GM21576 (cell line): ENCODE results near the gene CNNM2.

Experiments
- ATAC-seq: cut with Tn5 transposase; IDR thresholded peaks from one replicate; pipeline ENCODE4 v1.9.1; 2021; ENCODE audit warnings: mild to moderate bottlenecking, moderate library complexity; ENCODE audit not compliant: unreplicated experiment

Gene CNNM2

GRCh38 chr10:103100620-103101019, 182.5 kb downstream of the CNNM2 start:
- no peak for ATAC-seq

- no peak for ATAC-seq
Observed at GRCh38 chr10:103102195-103102594, 184.1 kb downstream of the CNNM2 start.

GRCh38 chr10:103103989-103104388, 185.9 kb downstream of the CNNM2 start:
- ATAC-seq: no peak

- no peak for ATAC-seq
Observed at GRCh38 chr10:103104721-103105120, 186.6 kb downstream of the CNNM2 start.

GRCh38 chr10:103105462-103105861, 187.4 kb downstream of the CNNM2 start:
- no peak for ATAC-seq

GRCh38 chr10:103106539-103106938, 188.4 kb downstream of the CNNM2 start:
- no peak for ATAC-seq

- no peak for ATAC-seq
Observed at GRCh38 chr10:103109821-103110220, 191.7 kb downstream of the CNNM2 start.

- ATAC-seq: no peak
Observed at GRCh38 chr10:103110407-103110806, 192.3 kb downstream of the CNNM2 start.

GRCh38 chr10:103111031-103111917, 193.2 kb downstream of the CNNM2 start:
- peak; percentile 65 for ATAC-seq

GRCh38 chr10:103111918-103112877, 194.1 kb downstream of the CNNM2 start:
- no peak for ATAC-seq

GRCh38 chr10:103114876-103115275, 196.8 kb downstream of the CNNM2 start:
- ATAC-seq: no peak

GRCh38 chr10:103117247-103117646, 199.2 kb downstream of the CNNM2 start:
- no peak for ATAC-seq

- no peak for ATAC-seq
Observed at GRCh38 chr10:103120546-103120945, 202.5 kb downstream of the CNNM2 start.

GRCh38 chr10:103120977-103121735, 203.1 kb downstream of the CNNM2 start:
- ATAC-seq: no peak

- ATAC-seq: no peak
Observed at GRCh38 chr10:103123282-103124024, 205.4 kb downstream of the CNNM2 start.

GRCh38 chr10:103124420-103125096, 206.5 kb downstream of the CNNM2 start:
- no peak for ATAC-seq

GRCh38 chr10:103125323-103126267, 207.5 kb downstream of the CNNM2 start:
- ATAC-seq: peak; percentile 84

GRCh38 chr10:103127241-103127640, 209.1 kb downstream of the CNNM2 start:
- no peak for ATAC-seq
